Endothelial cell (in vitro differentiated cells): ENCODE results near the gene TEX2. TPM values are rescaled to one million over a fixed set of nuclear protein-coding genes. Genes with fewer than 3 reads are reported as not detected.

Source experiments
- DNase-seq: peaks from one replicate; pipeline ENCODE4 v3.0.0; 2021; ENCODE audit warnings: low spot score
- H3K27ac Mint-ChIP-seq: one replicate; pipeline ENCODE4 v1.8.0; 2021; ENCODE audit warnings: mixed read lengths, inconsistent platforms; ENCODE audit not compliant: unreplicated experiment
- H3K27me3 Mint-ChIP-seq: one replicate; pipeline ENCODE4 v1.8.0; 2021; ENCODE audit warnings: mild to moderate bottlenecking, moderate library complexity, mixed read lengths, inconsistent platforms; ENCODE audit not compliant: unreplicated experiment
- H3K36me3 Mint-ChIP-seq: one replicate; pipeline ENCODE4 v1.8.0; 2021; ENCODE audit warnings: mild to moderate bottlenecking, low read depth, mixed read lengths, inconsistent platforms; ENCODE audit not compliant: unreplicated experiment
- H3K4me1 Mint-ChIP-seq: one replicate; pipeline ENCODE4 v1.8.0; 2021; ENCODE audit warnings: mild to moderate bottlenecking, mixed read lengths, inconsistent platforms; ENCODE audit not compliant: unreplicated experiment
- H3K4me3 Mint-ChIP-seq: one replicate; pipeline ENCODE4 v1.8.0; 2021; ENCODE audit warnings: mild to moderate bottlenecking, mixed read lengths, inconsistent platforms; ENCODE audit not compliant: unreplicated experiment
- H3K9me3 Mint-ChIP-seq: one replicate; pipeline ENCODE4 v1.8.0; 2021; ENCODE audit warnings: mixed read lengths, inconsistent platforms; ENCODE audit not compliant: unreplicated experiment
- CTCF ChIP-seq: fragments of 200-600 bp; sonication (generic); IDR thresholded peaks from one replicate; pipeline ENCODE4 v1.5.0; 2021; ENCODE audit warnings: antibody characterized with exemption; ENCODE audit not compliant: unreplicated experiment
- total RNA-seq: library from RNA; stranded (reverse); fragmentation: NEBNext Ultra II Directional; extraction: Animal tissue kit (Norgen Biotek cat#: 25700); gene quantifications from one replicate; pipeline ENCODE4 v1.2.1, GENCODE V29; 2021; ENCODE audit not compliant: unreplicated experiment

TEX2 gene
- total RNA-seq, 1 donor from 2014 or later, result 16.3 TPM

GRCh38 chr17:64177311-64178010, 85.6 kb downstream of the TEX2 start:
- H3K9me3 Mint-ChIP-seq, result no peaks in the 10 kb centered on the region
- peaks cover 5% of the 10 kb centered on the region for H3K36me3 Mint-ChIP-seq
- peaks cover 15% of the 10 kb centered on the region for H3K4me1 Mint-ChIP-seq
- H3K27me3 Mint-ChIP-seq, result peaks cover 4% of the 10 kb centered on the region
- no peak for DNase-seq
- no peak overlapping the region for H3K4me3 Mint-ChIP-seq
- H3K27ac Mint-ChIP-seq, result no peak overlapping the region
- no peak for TF ChIP-seq CTCF

DNA sequence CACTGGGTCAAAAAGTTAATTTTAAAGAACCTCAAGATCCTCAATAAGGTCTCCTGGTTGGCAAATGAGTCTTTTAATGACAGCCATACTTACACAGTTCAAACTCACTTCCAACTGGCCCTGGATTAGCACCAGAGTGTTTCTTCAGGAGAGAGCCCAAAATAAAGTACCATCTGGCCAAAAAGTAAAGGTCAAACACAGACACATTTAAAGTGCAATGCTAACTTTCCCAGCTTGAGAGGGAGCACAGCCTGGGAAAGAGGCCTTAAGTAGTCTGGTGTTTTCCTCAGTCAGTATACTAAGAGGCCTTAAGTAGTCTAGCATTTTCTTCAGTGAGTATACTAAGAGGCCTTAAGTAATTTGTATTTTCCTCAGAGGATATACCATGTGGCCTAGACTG, 86.5 kb downstream of the TEX2 start:
- Mint-ChIP-seq H3K27me3 (peaks cover 4% of the 10 kb centered on the region), H3K4me1 (peaks cover 17% of the 10 kb centered on the region), H3K4me3 (no peak overlapping the region), H3K36me3 (peaks cover 5% of the 10 kb centered on the region), H3K27ac (no peak overlapping the region), H3K9me3 (no peaks in the 10 kb centered on the region)
- TF ChIP-seq CTCF, result no peak
- DNase-seq, result no peak

DNA sequence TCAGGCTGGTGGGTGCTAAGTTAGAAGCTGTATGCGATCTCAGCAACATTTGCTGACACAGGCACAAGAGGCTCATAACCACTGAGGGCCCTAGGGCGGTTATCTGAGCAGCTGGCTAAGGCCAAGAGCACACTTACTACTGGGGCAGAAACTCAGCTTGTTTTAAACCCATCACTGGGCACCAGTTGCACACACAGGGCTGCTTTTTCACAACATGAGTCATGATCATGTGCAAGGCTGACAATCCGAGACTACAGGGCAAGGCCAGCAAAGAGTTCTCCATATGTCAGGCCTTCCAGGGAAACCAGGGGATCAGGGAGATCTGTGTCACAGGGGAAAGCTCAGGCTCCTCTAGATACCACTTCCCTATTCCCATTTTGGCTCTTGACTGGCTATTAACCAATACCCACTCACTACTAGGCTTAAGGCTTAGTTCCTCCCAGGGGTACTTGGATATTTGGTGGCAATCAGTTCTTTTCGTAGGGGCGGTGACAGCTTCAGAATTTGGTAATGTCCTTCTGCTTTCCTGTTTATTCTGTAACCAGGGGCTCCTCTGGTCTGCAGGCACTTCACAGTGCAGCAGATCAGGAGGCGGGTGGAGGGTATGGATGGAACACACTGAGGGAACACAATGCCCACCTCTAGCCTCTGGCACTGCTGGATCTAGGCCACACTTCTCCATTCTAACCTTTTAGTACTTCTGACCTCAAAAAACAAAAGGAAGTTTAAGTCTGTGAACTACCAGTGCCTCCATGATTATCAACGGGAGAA, 88.2 kb downstream of the TEX2 start:
- Mint-ChIP-seq H3K36me3 (peaks cover 14% of the 10 kb centered on the region), H3K9me3 (no peaks in the 10 kb centered on the region), H3K4me3 (no peak overlapping the region), H3K27ac (no peak overlapping the region), H3K27me3 (peaks cover 4% of the 10 kb centered on the region), H3K4me1 (peaks cover 20% of the 10 kb centered on the region)
- no peak for TF ChIP-seq CTCF
- DNase-seq, result no peak

DNA sequence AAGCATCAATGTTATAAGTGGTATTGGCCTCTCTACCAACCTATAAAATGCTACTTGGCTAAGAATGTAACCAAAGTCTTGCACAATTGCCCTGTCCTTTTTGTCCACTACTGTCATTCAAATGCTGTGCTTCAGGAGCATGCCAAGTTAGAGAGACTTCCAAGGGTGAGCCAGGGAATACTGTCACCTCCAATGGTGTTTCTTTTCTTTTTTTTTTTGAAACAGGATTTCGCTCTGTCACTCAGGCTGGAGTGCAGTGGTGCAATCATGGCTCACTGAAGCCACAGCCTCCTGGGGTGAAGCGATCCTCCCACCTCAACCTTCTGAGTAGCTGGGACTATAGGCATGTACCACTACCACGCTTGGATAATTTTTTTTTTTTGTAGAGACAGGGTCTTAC, 89.4 kb downstream of the TEX2 start:
- Mint-ChIP-seq H3K27ac (no peak overlapping the region), H3K4me3 (no peak overlapping the region), H3K27me3 (peaks cover 4% of the 10 kb centered on the region), H3K36me3 (peaks cover 15% of the 10 kb centered on the region), H3K4me1 (peaks cover 20% of the 10 kb centered on the region), H3K9me3 (no peaks in the 10 kb centered on the region)
- no peak for DNase-seq
- no peak for TF ChIP-seq CTCF

- H3K27ac Mint-ChIP-seq, result no peak overlapping the region
- H3K4me3 Mint-ChIP-seq, result no peak overlapping the region
- H3K36me3 Mint-ChIP-seq, result peaks cover 15% of the 10 kb centered on the region
- DNase-seq, result no peak
- TF ChIP-seq CTCF, result no peak
- H3K4me1 Mint-ChIP-seq, result peaks cover 20% of the 10 kb centered on the region
- peaks cover 3% of the 10 kb centered on the region for H3K27me3 Mint-ChIP-seq
- H3K9me3 Mint-ChIP-seq, result no peaks in the 10 kb centered on the region
Observed at GRCh38 chr17:64172510-64172909, 90.5 kb downstream of the TEX2 start.
